ENCODE results near the gene LRFN5. TPM values are rescaled to one million over a fixed set of nuclear protein-coding genes. Genes with fewer than 3 reads are reported as not detected.

LRFN5 gene
- polyA plus RNA-seq, 1 of the 3 experiments (the other 2 are of a cell fraction), result not detected

- ChIA-PET CTCF (no interaction called here), POLR2A (no interaction called here)
- Histone ChIP-seq H4K20me1 (ENCODE audit: insufficient read depth) (no peaks in the 10 kb centered on the region), H3K9me3 (no peaks in the 10 kb centered on the region), H3K4me3 (ENCODE audit: low read depth in 2 of 2, low read length in 1 of 2) (no peak overlapping the region), H3K9me2 (no peaks in the 10 kb centered on the region), H3K27me3 (ENCODE audit: insufficient read depth) (no peaks in the 10 kb centered on the region), H3K9ac (no peak overlapping the region), H3K4me2 (no peak overlapping the region), H3K36me3 (replicated peaks in 1 of 2; ENCODE audit: control insufficient read depth in 1 of 2, insufficient read depth in 2 of 2, low read length in 1 of 2) (no peaks in the 10 kb centered on the region), H2AFZ (ENCODE audit: low read depth) (no peak overlapping the region), H3K79me2 (ENCODE audit: insufficient read depth) (no peaks in the 10 kb centered on the region), H3K4me1 (ENCODE audit: control insufficient read depth in 1 of 2, insufficient read depth in 2 of 2, low read depth in 1 of 2, low read length in 1 of 2) (no peaks in the 10 kb centered on the region), H3K27ac (ENCODE audit: low read depth in 2 of 2, low read length in 1 of 2) (no peak overlapping the region), H3F3A (replicated peaks; ENCODE audit: insufficient read depth) (no peaks in the 10 kb centered on the region)
- TF ChIP-seq FOXM1 (IDR thresholded peaks at IDR 0.05; ENCODE audit: low read depth) (no peak), MEF2A (IDR thresholded peaks at IDR 0.05; ENCODE audit: borderline replicate concordance, low read depth) (no peak), MXI1 (IDR thresholded peaks at IDR 0.05; ENCODE audit: low read depth, low read length) (no peak), TEAD4 (IDR thresholded peaks at IDR 0.05; ENCODE audit: borderline replicate concordance, insufficient read depth) (no peak), IRF3 (IDR thresholded peaks at IDR 0.05; ENCODE audit: low read depth, low read length) (no peak), POLR2AphosphoS5 (IDR thresholded peaks at IDR 0.05; ENCODE audit: low read depth, low read length) (no peak), ZBTB33 (IDR thresholded peaks at IDR 0.05; ENCODE audit: borderline replicate concordance, low read depth) (no peak), NRF1 (IDR thresholded peaks at IDR 0.05; ENCODE audit: low read depth, low read length) (no peak), CHD2 (IDR thresholded peaks at IDR 0.05; ENCODE audit: low read length, partially characterized antibody) (no peak), RFX5 (IDR thresholded peaks at IDR 0.05; ENCODE audit: low read length) (no peak)
- no peak for DNase-seq
Measured at GRCh38 chr14:41915732-41916131, 309.1 kb downstream of the LRFN5 start.

GRCh38 chr14:41916313-41916712 is 309.6 kb downstream of the LRFN5 start:
- Histone ChIP-seq H4K20me1 (ENCODE audit: insufficient read depth) (no peaks in the 10 kb centered on the region), H3K4me2 (no peak overlapping the region), H3K79me2 (ENCODE audit: insufficient read depth) (no peaks in the 10 kb centered on the region), H3K27me3 (ENCODE audit: insufficient read depth) (no peaks in the 10 kb centered on the region), H3K4me3 (ENCODE audit: low read depth in 2 of 2, low read length in 1 of 2) (no peak overlapping the region), H3K9me3 (no peaks in the 10 kb centered on the region), H3K4me1 (ENCODE audit: control insufficient read depth in 1 of 2, insufficient read depth in 2 of 2, low read depth in 1 of 2, low read length in 1 of 2) (no peaks in the 10 kb centered on the region), H3K9me2 (no peaks in the 10 kb centered on the region), H3K9ac (no peak overlapping the region), H2AFZ (ENCODE audit: low read depth) (no peak overlapping the region), H3K36me3 (replicated peaks in 1 of 2; ENCODE audit: control insufficient read depth in 1 of 2, insufficient read depth in 2 of 2, low read length in 1 of 2) (no peaks in the 10 kb centered on the region), H3K27ac (ENCODE audit: low read depth in 2 of 2, low read length in 1 of 2) (no peak overlapping the region), H3F3A (replicated peaks; ENCODE audit: insufficient read depth) (no peaks in the 10 kb centered on the region)
- no peak for DNase-seq
- ChIA-PET CTCF (no interaction called here), POLR2A (no interaction called here)
- TF ChIP-seq FOSL2 (IDR thresholded peaks at IDR 0.05; ENCODE audit: borderline replicate concordance, low read depth) (no peak), FOXJ3 (CRISPR knock-in tag; IDR thresholded peaks at IDR 0.05) (no peak), JUND (IDR thresholded peaks at IDR 0.05) (no peak), IRF3 (IDR thresholded peaks at IDR 0.05; ENCODE audit: low read depth, low read length) (no peak), EZH2phosphoT487 (IDR thresholded peaks at IDR 0.05; ENCODE audit: borderline replicate concordance, low read depth) (no peak), USF2 (IDR thresholded peaks at IDR 0.05; ENCODE audit: borderline replicate concordance, low read depth, low read length) (no peak), CHD2 (IDR thresholded peaks at IDR 0.05; ENCODE audit: low read length, partially characterized antibody) (no peak), POLR2AphosphoS5 (IDR thresholded peaks at IDR 0.05; ENCODE audit: low read depth, low read length) (no peak), MAX (IDR thresholded peaks at IDR 0.05; ENCODE audit: low read depth) (no peak), ELF1 (IDR thresholded peaks at IDR 0.05) (no peak), FOXM1 (IDR thresholded peaks at IDR 0.05; ENCODE audit: low read depth) (no peak), CTCF (IDR thresholded peaks at IDR 0.05) (no peak), PBX3 (IDR thresholded peaks at IDR 0.05) (no peak), YY1 (IDR thresholded peaks at IDR 0.05; ENCODE audit: low read depth) (no peak), RFX5 (IDR thresholded peaks at IDR 0.05; ENCODE audit: low read length) (no peak), SMC3 (IDR thresholded peaks at IDR 0.05; ENCODE audit: low read depth, low read length) (no peak)

Measured in SK-N-SH (cell line).